Progenitor cell of endocrine pancreas (in vitro differentiated cells): ENCODE results near the gene SLMAP. TPM values are rescaled to one million over a fixed set of nuclear protein-coding genes. Genes with fewer than 3 reads are reported as not detected.

Experiments
- DNase-seq: peaks from one replicate; pipeline ENCODE4 v3.0.0; 2021; ENCODE audit warnings: low spot score; ENCODE audit not compliant: unreplicated experiment
- H3K27ac Mint-ChIP-seq: 2 replicates; pipeline ENCODE4 v1.8.0; 2021; ENCODE audit warnings: mild to moderate bottlenecking, moderate library complexity, mixed read lengths
- H3K27me3 Mint-ChIP-seq: 2 replicates; pipeline ENCODE4 v1.8.0; 2021; ENCODE audit warnings: mixed read lengths
- H3K36me3 Mint-ChIP-seq: 2 replicates; pipeline ENCODE4 v1.8.0; 2022; ENCODE audit warnings: mixed read lengths; ENCODE audit not compliant: insufficient read depth
- H3K4me1 Mint-ChIP-seq: 2 replicates; pipeline ENCODE4 v1.8.0; 2021; ENCODE audit warnings: low read depth, mixed read lengths
- H3K4me3 Mint-ChIP-seq: 2 replicates; pipeline ENCODE4 v1.8.0; 2021; ENCODE audit warnings: low read depth, mild to moderate bottlenecking, moderate library complexity, mixed read lengths
- H3K9me3 Mint-ChIP-seq: 2 replicates; pipeline ENCODE4 v1.8.0; 2021; ENCODE audit warnings: low read depth, mixed read lengths
- CTCF ChIP-seq: fragments of 200-600 bp; sonication (generic); IDR thresholded peaks from one replicate; pipeline ENCODE4 v1.5.0; 2021; ENCODE audit warnings: antibody characterized with exemption, mild to moderate bottlenecking; ENCODE audit not compliant: unreplicated experiment
- total RNA-seq: library from RNA; stranded (reverse); gene quantifications from 2 replicates; pipeline ENCODE4 v1.2.1, GENCODE V29; 2021

The SLMAP gene
- total RNA-seq, 1 donor from 2014 or later = 65.8 TPM

- Mint-ChIP-seq H3K9me3 (no peaks in the 10 kb centered on the region), H3K27ac (no peak overlapping the region), H3K36me3 (peaks cover 26% of the 10 kb centered on the region), H3K4me3 (no peak overlapping the region), H3K4me1 (no peaks in the 10 kb centered on the region), H3K27me3 (no peaks in the 10 kb centered on the region)
- no peak for TF ChIP-seq CTCF
- DNase-seq = no peak
These were observed 163.9 kb downstream of the SLMAP start for GRCh38 chr3:57919987-57920386.

GRCh38 chr3:57923101-57923500 lies 167.0 kb downstream of the SLMAP start:
- no peaks in the 10 kb centered on the region for H3K9me3 Mint-ChIP-seq
- H3K27me3 Mint-ChIP-seq = no peaks in the 10 kb centered on the region
- no peak for DNase-seq
- TF ChIP-seq CTCF = no peak
- H3K4me1 Mint-ChIP-seq = no peaks in the 10 kb centered on the region
- no peak overlapping the region for H3K27ac Mint-ChIP-seq
- H3K36me3 Mint-ChIP-seq = peaks cover 13% of the 10 kb centered on the region
- no peak overlapping the region for H3K4me3 Mint-ChIP-seq

GRCh38 chr3:57923752-57924151 lies 167.6 kb downstream of the SLMAP start:
- TF ChIP-seq CTCF = no peak
- Mint-ChIP-seq H3K27me3 (no peaks in the 10 kb centered on the region), H3K4me3 (no peak overlapping the region), H3K4me1 (no peaks in the 10 kb centered on the region), H3K27ac (no peak overlapping the region), H3K9me3 (no peaks in the 10 kb centered on the region), H3K36me3 (peaks cover 11% of the 10 kb centered on the region)
- no peak for DNase-seq

- H3K4me1 Mint-ChIP-seq = no peaks in the 10 kb centered on the region
- H3K36me3 Mint-ChIP-seq = peaks cover 9% of the 10 kb centered on the region
- no peak for TF ChIP-seq CTCF
- no peaks in the 10 kb centered on the region for H3K9me3 Mint-ChIP-seq
- no peak overlapping the region for H3K4me3 Mint-ChIP-seq
- H3K27ac Mint-ChIP-seq = no peak overlapping the region
- DNase-seq = no peak
- no peaks in the 10 kb centered on the region for H3K27me3 Mint-ChIP-seq
These were observed 171.1 kb downstream of the SLMAP start for GRCh38 chr3:57927166-57927565.

- Mint-ChIP-seq H3K4me1 (no peaks in the 10 kb centered on the region), H3K36me3 (peaks cover 10% of the 10 kb centered on the region), H3K27ac (no peak overlapping the region), H3K9me3 (no peaks in the 10 kb centered on the region), H3K27me3 (no peaks in the 10 kb centered on the region), H3K4me3 (no peak overlapping the region)
- no peak for TF ChIP-seq CTCF
- DNase-seq = no peak
These were observed 171.8 kb downstream of the SLMAP start for GRCh38 chr3:57927916-57928315.
